Erythroblast (primary cell): ENCODE results near the gene DOCK1.

Experiments
- GATA1 ChIP-seq: IDR thresholded peaks from 2 replicates; pipeline ENCODE4 v1.6.1; 2011; ENCODE audit warnings: low read depth, mild to moderate bottlenecking, control low read depth, low read length, moderate library complexity
- POLR2A ChIP-seq: IDR thresholded peaks from 2 replicates; pipeline ENCODE4 v1.6.1; 2011; ENCODE audit warnings: mild to moderate bottlenecking, low read length

DNA sequence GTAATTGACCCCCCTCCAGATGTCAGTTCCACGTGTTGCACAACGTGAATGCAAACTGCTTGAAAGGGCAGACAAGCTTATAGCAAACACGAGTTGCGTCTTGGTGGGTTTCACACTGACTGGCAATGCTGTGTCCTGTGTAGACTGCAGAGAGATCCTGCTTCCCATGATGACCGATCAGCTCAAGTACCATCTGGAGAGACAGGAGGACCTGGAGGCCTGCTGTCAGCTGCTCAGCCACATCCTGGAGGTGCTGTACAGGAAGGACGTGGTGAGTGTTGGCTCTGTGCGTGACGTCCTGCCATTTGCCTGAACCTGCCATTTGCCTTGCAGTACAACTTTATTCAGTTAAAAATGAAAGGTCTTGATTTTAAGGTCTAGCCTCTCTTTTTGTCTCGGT lies 220.1 kb downstream of the DOCK1 start:
- TF ChIP-seq POLR2A (no peak), GATA1 (no peak)
